HG03354 (cell line): ENCODE data around the gene HSD3B1.

ENCODE experiments used
- ATAC-seq: cut with Tn5 transposase; IDR thresholded peaks from one replicate; pipeline ENCODE4 v1.9.1; 2021; ENCODE audit warnings: mild to moderate bottlenecking; ENCODE audit not compliant: unreplicated experiment, poor library complexity, severe bottlenecking

The HSD3B1 gene

DNA sequence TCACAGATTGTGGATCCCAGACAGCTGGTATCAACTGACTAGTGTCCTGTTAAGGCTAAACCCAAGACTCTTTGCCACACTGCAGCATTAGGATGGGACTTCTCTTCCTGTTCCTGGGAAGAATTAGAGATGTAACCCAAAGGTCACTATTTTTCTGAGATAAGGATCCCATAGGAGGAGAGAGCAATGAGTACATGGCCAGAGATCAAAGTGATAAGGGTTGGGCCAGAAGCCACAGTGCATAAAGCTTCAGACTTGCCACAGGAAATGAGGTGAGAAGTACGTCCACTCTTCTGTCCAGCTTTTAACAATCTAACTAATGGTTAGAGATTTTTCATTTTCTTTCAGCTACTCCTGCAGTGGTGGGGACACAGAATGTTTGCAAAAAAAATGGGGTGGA, at the start of gene HSD3B1:
Gene HSD3B1 (plus strand): TSS at position 270 of the 400 bp plus-strand sequence. CDS start 267 bp downstream, outside the sequence.
- no peak for ATAC-seq

DNA sequence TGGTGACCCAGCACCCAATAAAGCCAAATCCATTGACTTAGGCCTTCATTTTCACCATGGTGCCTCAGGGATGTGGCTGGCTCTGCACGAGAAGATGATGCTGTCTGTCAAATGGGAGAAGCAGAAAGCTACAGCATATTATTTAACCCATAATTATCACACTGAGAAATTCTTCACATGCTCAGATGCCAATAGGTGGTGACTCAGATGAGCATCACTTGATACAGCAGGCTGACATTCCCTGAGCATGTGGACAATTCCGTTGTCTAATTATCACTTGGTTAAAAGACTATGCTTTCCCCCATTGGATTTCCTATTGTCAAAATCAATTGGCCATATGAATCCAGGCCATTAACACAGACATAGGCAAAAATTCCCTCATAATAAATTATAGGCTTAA, 44.0 kb upstream of the HSD3B1 start:
- ATAC-seq, result no peak

DNA sequence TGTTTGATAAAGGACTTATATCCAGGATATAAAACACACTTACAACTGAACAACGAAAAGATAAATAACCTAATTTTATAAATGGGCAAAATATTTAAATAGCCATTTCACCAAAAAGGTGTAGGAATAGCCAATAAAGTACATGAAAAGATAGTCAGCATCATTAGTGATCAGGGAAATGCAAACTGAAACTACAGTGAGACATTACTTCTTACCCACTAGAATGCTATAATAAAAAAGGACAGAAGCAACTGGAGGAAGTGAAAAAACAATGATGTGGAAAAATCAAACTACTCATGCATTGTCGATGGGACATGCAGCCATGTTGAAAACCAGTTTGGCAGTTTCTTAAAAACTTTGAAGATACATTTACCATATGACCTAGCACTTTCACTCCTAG, 43.4 kb upstream of the HSD3B1 start:
- ATAC-seq, result no peak

- ATAC-seq, result no peak
Measured at GRCh38 chr1:119466445-119466844, 40.6 kb upstream of the HSD3B1 start.

- no peak for ATAC-seq
Measured at GRCh38 chr1:119467219-119467618, 39.8 kb upstream of the HSD3B1 start.

GRCh38 chr1:119467857-119468668, 38.9 kb upstream of the HSD3B1 start:
- ATAC-seq, result no peak

GRCh38 chr1:119469741-119470140, 37.3 kb upstream of the HSD3B1 start:
- no peak for ATAC-seq

DNA sequence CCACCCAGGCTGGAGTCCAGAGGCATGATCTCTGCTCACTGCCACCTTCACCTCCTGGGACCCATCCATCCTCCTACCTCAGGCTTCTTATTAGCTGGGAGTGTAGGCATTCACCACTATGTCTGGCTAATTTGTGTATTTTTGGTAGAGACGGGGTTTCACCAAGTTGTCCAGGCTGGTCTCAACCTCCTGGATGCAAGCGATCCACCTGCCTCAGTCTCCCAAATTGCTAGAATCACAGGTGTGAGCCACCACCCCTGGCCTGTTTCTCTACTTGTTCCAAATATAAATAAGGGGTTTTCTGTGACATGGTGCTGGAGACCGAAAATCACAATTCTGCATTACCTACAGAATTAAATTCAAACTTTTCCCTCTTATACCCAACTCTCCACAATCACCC, 36.6 kb upstream of the HSD3B1 start:
- ATAC-seq, result no peak

- ATAC-seq, result no peak
Measured at GRCh38 chr1:119470958-119471357, 36.1 kb upstream of the HSD3B1 start.

GRCh38 chr1:119471566-119471965, 35.4 kb upstream of the HSD3B1 start:
- ATAC-seq, result no peak

GRCh38 chr1:119472080-119472818, 34.8 kb upstream of the HSD3B1 start:
- no peak for ATAC-seq

DNA sequence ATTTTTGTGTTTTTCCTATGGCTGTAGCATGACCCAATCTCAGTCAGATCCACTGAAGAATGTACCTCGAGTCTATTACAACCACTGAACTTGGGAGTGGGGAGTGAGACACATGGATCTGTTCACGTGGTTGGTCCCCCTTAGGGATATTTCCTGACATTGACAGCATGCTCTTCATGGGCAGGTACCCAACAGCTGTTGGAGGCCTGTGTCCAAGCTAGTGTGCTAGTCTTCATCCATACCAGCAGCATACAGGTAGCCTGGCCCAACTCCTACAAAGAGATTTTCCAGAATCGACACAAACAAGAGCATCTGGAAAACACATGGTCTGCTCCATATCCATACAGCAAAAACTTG, 34.2 kb upstream of the HSD3B1 start:
- no peak for ATAC-seq

DNA sequence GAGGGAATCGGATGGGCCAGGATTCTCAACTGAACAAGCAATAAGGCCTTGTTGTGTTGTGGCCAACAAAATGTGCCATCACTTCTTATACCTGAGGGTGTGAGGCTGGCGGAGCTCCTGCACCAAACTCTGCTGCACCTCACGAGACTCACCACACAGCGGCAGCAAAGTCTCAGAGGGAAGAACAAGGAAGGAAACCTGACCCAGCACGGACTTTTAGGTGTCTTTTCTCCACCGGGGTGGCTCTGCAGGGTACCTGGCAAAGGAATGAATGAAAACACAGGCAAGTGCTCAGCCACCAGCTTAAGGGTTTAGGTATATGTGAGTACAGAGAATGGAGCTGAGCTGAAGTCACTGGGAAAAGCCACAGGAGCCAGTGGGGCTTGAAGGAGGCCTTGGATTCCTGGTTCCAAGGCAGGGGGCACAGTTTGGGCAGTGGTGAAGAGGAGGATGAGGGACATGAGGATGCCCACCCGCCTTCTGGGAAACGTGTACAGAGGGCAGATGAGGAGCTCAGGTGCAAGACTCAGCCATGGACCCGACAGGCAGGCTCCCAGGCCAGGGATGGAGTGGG, 31.1 kb upstream of the HSD3B1 start:
- ATAC-seq, result peak; percentile 84

DNA sequence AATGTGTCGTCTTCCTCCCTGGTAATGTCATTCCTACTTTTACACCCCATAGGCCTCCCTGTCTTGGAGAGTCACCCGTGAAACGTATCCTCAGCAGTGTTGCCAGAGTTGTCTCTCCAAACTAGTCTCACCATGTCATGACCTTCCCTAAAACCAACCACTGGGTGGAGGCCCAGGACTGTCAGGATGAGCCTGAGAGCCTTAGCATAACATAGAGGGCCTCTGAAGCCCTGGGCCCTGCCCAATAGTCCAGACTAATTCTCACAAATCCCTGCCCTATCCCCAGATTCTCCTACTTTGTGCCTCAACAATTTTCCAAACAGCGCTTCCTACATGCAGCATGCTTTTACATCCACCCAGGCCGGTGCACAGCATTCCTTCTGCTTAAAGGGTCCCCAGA, 29.3 kb upstream of the HSD3B1 start:
- ATAC-seq, result no peak

GRCh38 chr1:119480175-119480574, 26.8 kb upstream of the HSD3B1 start:
- no peak for ATAC-seq

DNA sequence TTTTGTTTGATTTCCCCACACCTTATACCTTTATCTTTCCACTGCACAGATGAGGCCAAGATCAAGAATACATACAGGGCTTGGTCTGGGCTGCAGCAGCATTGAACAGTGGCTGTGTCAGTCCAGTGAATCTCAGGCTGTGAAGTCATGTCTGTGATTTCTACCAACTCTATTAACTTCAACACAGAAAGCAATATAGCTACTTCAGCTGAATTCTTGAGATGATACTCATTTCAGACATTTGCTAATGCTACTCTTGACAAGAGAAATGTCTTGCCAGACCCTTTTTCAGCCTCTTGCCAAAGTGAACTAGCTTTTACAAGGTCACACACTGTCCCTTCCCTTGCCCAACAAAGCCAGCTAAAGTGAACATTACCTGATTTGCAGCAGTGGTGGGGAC, 25.1 kb upstream of the HSD3B1 start:
- no peak for ATAC-seq

- ATAC-seq, result no peak
Measured at GRCh38 chr1:119482517-119483425, 24.2 kb upstream of the HSD3B1 start.

- no peak for ATAC-seq
Measured at GRCh38 chr1:119483441-119484200, 23.4 kb upstream of the HSD3B1 start.

DNA sequence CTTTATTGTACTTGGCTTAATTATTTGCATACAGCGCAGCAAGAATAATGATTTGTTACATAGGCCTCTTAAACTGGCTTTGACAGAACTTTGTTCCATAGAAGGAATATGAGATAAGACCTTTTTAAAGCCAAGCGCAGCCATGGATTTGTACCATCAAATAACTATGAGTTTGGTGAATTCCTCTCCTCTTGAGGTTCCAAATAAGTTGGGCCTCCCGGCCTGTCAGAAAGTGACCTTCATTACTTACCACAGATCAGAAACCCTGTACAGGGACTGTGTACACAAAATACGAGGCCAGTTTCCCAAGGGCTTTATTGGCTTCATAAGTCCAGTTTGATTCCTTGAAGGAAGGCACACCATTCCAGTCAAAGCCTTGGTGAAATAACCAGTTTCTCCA, 21.8 kb upstream of the HSD3B1 start:
- ATAC-seq, result no peak
